ENCODE data around the gene MAP3K21.
A peak's percentile ranks its signal among the peaks of the same experiment; 100 is the strongest.

MAP3K21 gene

DNA sequence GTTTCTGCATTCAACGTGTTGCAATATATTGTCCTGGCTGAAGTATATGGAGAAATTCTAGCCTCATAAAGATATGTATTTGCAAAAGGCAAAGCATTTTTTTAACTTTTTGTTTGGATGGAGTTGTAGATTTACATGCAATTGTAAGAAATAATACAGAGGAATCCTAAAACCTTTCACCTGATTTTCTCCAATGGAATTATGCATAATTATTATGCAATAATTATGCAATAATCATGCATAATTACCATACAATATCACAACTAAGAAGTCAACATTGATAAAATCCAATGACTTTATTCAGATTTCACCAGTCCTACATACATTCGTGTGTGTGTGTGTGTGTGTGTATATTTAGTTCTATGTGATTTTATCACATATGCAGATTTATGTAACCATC lies 7.5 kb upstream of the MAP3K21 start:
- TF ChIP-seq, protein P1, sequence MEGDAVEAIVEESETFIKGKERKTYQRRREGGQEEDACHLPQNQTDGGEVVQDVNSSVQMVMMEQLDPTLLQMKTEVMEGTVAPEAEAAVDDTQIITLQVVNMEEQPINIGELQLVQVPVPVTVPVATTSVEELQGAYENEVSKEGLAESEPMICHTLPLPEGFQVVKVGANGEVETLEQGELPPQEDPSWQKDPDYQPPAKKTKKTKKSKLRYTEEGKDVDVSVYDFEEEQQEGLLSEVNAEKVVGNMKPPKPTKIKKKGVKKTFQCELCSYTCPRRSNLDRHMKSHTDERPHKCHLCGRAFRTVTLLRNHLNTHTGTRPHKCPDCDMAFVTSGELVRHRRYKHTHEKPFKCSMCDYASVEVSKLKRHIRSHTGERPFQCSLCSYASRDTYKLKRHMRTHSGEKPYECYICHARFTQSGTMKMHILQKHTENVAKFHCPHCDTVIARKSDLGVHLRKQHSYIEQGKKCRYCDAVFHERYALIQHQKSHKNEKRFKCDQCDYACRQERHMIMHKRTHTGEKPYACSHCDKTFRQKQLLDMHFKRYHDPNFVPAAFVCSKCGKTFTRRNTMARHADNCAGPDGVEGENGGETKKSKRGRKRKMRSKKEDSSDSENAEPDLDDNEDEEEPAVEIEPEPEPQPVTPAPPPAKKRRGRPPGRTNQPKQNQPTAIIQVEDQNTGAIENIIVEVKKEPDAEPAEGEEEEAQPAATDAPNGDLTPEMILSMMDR (IDR thresholded peaks at IDR 0.05; ENCODE audit: borderline replicate concordance, insufficient read depth, low read depth, low read length), result no peak
- H3K4me3 ChIP-seq (ENCODE audit: low read depth, low read length), result no peak overlapping the region

DNA sequence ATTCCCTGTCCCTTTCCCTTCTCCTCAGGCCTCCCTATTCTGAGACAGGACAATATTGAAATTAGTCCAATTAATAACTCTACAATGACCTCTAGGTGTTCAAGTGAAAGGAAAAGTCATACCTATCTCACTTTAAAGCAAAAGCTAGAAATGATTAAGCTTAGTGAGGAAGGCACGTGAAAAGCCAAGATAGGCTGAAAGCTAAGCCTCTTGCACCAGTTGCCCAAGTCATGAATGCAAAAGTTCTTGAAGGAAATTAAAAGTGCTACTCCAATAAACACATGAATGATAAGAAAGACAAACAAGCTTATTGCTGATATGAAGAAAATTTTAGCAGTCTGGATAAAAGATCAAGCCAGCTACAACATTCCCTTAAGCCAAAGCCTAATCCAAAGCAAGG lies 3.8 kb upstream of the MAP3K21 start:
- TF ChIP-seq, protein P1 (IDR thresholded peaks at IDR 0.05; ENCODE audit: borderline replicate concordance, insufficient read depth, low read depth, low read length), result no peak
- H3K4me3 ChIP-seq (ENCODE audit: low read depth, low read length), result no peak overlapping the region

DNA sequence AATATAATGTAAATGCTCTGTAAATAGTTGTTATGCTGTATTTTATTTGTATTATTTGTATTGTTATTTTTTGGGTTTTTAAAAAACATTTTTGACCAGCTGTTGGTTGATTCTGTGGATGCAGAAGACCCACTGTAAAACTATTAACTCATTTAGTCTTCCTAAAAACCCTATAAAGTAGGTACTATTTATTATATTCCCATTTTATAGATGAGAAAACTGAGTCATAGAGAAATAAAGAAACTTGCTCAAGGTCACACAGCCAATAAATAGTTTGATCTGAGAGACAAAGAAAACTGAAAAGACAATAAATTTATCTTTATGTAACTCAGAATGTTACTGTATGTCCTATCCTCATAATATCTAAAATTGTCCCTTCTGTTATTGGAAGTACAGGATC lies 1.2 kb upstream of the MAP3K21 start:
- TF ChIP-seq, protein P1 (IDR thresholded peaks at IDR 0.05; ENCODE audit: borderline replicate concordance, insufficient read depth, low read depth, low read length), result no peak
- no peak overlapping the region for H3K4me3 ChIP-seq (ENCODE audit: low read depth, low read length)

GRCh38 chr1:233326811-233327650 lies 493 bp upstream of the MAP3K21 start:
- TF ChIP-seq, protein P1 (IDR thresholded peaks at IDR 0.05; ENCODE audit: borderline replicate concordance, insufficient read depth, low read depth, low read length), result no peak
- no peak overlapping the region for H3K4me3 ChIP-seq (ENCODE audit: low read depth, low read length)

GRCh38 chr1:233328142-233328921 lies 808 bp downstream of the MAP3K21 start:
- peak overlapping the region; percentile 55 for H3K4me3 ChIP-seq (ENCODE audit: low read depth, low read length)
- TF ChIP-seq, protein P1 (IDR thresholded peaks at IDR 0.05; ENCODE audit: borderline replicate concordance, insufficient read depth, low read depth, low read length), result no peak

GRCh38 chr1:233331676-233332519 lies 4.4 kb downstream of the MAP3K21 start:
- TF ChIP-seq, protein P1 (IDR thresholded peaks at IDR 0.05; ENCODE audit: borderline replicate concordance, insufficient read depth, low read depth, low read length), result no peak

More at GRCh38 chr1:233331676-233332519, 4.4 kb downstream of the MAP3K21 start:
- H3K4me3 ChIP-seq (ENCODE audit: low read depth, low read length), result no peak overlapping the region

Measured in GM12875 (cell line).